ENCODE results near the gene POLR1A. TPM values are rescaled to one million over a fixed set of nuclear protein-coding genes. Genes with fewer than 3 reads are reported as not detected.

POLR1A gene
- polyA plus RNA-seq, 2 of the 4 experiments (the other 2 are of a cell fraction), result 22.8 to 55.7 TPM

GRCh38 chr2:86025976-86026743, 79.5 kb downstream of the POLR1A start:
- 95% methylated on average over 8 of the region's 8 CpGs for WGBS (ENCODE audit: missing lambda C conversion rate)
- CTCF ChIA-PET, result interaction anchor here (0.9 to 6.6 kb wide), 6 partner anchors 19 to 199 kb away, joined by 3 to 40 read pairs (median 4); partner anchors contain the start of gene ST3GAL5
- Histone ChIP-seq H3K9me3 (no peaks in the 10 kb centered on the region), H3K27ac (peak overlapping the region in 1 of 2 experiments; percentile 36; a peak in 3 of 6 replicates), H3K4me1 (0 out of 3 replicates have a peak, but pooled peaks cover 6% of the 10 kb centered on the region), H3K4me3 (no peak overlapping the region), H3K4me2 (no peak overlapping the region)
- TF ChIP-seq MAZ (IDR thresholded peaks at IDR 0.05; ENCODE audit: borderline replicate concordance, low read depth, low read length), result no peak
- TF ChIP-seq NFE2L2 (conservative IDR thresholded peaks at IDR 0.05; ENCODE audit: low read length), result no peak
- no peak for TF ChIP-seq KDM1A (IDR thresholded peaks at IDR 0.05; ENCODE audit: low read depth)
- TF ChIP-seq PBX3 (IDR thresholded peaks at IDR 0.05), result no peak
- no peak for TF ChIP-seq BCL3 (IDR thresholded peaks at IDR 0.05)
- no peak for TF ChIP-seq E2F6 (IDR thresholded peaks at IDR 0.05; ENCODE audit: borderline replicate concordance, low read depth)
- no peak for TF ChIP-seq RNF2 (IDR thresholded peaks at IDR 0.05; ENCODE audit: borderline replicate concordance, low read depth)
- TF ChIP-seq TFCP2L1 (CRISPR knock-in tag; IDR thresholded peaks at IDR 0.05), result no peak
- no peak for TF ChIP-seq ZFP36 (IDR thresholded peaks at IDR 0.05; ENCODE audit: borderline replicate concordance, partially characterized antibody)
- no peak for TF ChIP-seq HES2 (IDR thresholded peaks at IDR 0.05)
- no peak for TF ChIP-seq ELK1 (IDR thresholded peaks at IDR 0.05; ENCODE audit: low read depth, low read length)
- TF ChIP-seq EHF (CRISPR knock-in tag; IDR thresholded peaks at IDR 0.05), result no peak
- no peak for TF ChIP-seq MAFK (IDR thresholded peaks at IDR 0.05; ENCODE audit: partially characterized antibody)
- no peak for TF ChIP-seq CBX2 (IDR thresholded peaks at IDR 0.05; ENCODE audit: borderline replicate concordance, low read depth)
- no peak for TF ChIP-seq RFX5 (IDR thresholded peaks at IDR 0.05)
- TF ChIP-seq MAX (IDR thresholded peaks at IDR 0.05), result no peak
- TF ChIP-seq ESRRA (IDR thresholded peaks at IDR 0.05; ENCODE audit: borderline replicate concordance, low read length), result no peak
- TF ChIP-seq ZSCAN20 (CRISPR knock-in tag; IDR thresholded peaks at IDR 0.05), result no peak
- no peak for TF ChIP-seq CEBPB (IDR thresholded peaks at IDR 0.05)
- POLR2A ChIA-PET, result no interaction called here
- no peak for ATAC-seq
- no peak for FAIRE-seq
- no peak for DNase-seq (ENCODE audit: low read depth in 1 of 2, low spot score in 1 of 2)

- no peak overlapping the region for H3K4me2 ChIP-seq
- ATAC-seq, result peak; percentile 45 to 58; a peak in 4 of 6 replicates
- H3K4me1 ChIP-seq, result 0 out of 3 replicates have a peak, but pooled peaks cover 6% of the 10 kb centered on the region
- H3K4me3 ChIP-seq, result no peak overlapping the region
- POLR2A ChIA-PET, result no interaction called here
- 96% methylated on average over 7 of the region's 7 CpGs for WGBS (ENCODE audit: missing lambda C conversion rate)
- DNase-seq (ENCODE audit: low read depth in 1 of 2, low spot score in 1 of 2), result peak in 1 of 2 experiments; percentile 57
- no peak overlapping the region; a peak in 1 of 6 replicates for H3K27ac ChIP-seq
- TF ChIP-seq POLR2A (IDR thresholded peaks at IDR 0.05; ENCODE audit: low read length), result no peak
- TF ChIP-seq ESRRA (IDR thresholded peaks at IDR 0.05; ENCODE audit: borderline replicate concordance, low read length), result no peak
- no peak for TF ChIP-seq MAZ (IDR thresholded peaks at IDR 0.05; ENCODE audit: borderline replicate concordance, low read depth, low read length)
- no peak for TF ChIP-seq JUN (IDR thresholded peaks at IDR 0.05)
- TF ChIP-seq CHD2 (IDR thresholded peaks at IDR 0.05; ENCODE audit: low read length, partially characterized antibody), result no peak
- TF ChIP-seq KDM1A (IDR thresholded peaks at IDR 0.05; ENCODE audit: low read depth), result no peak
- TF ChIP-seq TP53 (CRISPR knock-in tag; IDR thresholded peaks at IDR 0.05), result no peak
- TF ChIP-seq FOXS1 (CRISPR knock-in tag; IDR thresholded peaks at IDR 0.05), result no peak
- no peak for TF ChIP-seq SMC3 (IDR thresholded peaks at IDR 0.05)
- no peak for TF ChIP-seq RARB (CRISPR knock-in tag; IDR thresholded peaks at IDR 0.05)
- TF ChIP-seq ATOH8 (CRISPR knock-in tag; IDR thresholded peaks at IDR 0.05; ENCODE audit: low read depth), result no peak
- TF ChIP-seq RAD21 (conservative IDR thresholded peaks at IDR 0.05 in 1 of 2, IDR thresholded peaks at IDR 0.05 in 1 of 2), result no peak
- no peak for TF ChIP-seq ZFP36 (IDR thresholded peaks at IDR 0.05; ENCODE audit: borderline replicate concordance, partially characterized antibody)
- TF ChIP-seq RNF2 (IDR thresholded peaks at IDR 0.05; ENCODE audit: borderline replicate concordance, low read depth), result no peak
- TF ChIP-seq RFX5 (IDR thresholded peaks at IDR 0.05), result no peak
- TF ChIP-seq USF2 (IDR thresholded peaks at IDR 0.05), result no peak
- no peak for TF ChIP-seq ZC3H11A (IDR thresholded peaks at IDR 0.05)
- no peaks in the 10 kb centered on the region for H3K9me3 ChIP-seq
- CTCF ChIA-PET, result interaction anchor here (0.7 to 6.6 kb wide), 8 partner anchors 35 to 198 kb away, joined by 3 to 40 read pairs (median 4); partner anchors contain the start of gene ST3GAL5
- FAIRE-seq, result no peak
Measured at GRCh38 chr2:86025229-86025820, 80.4 kb downstream of the POLR1A start.

All from A549 (cell line).